ENCODE data around the gene SUPT4H1.

SUPT4H1 gene

DNA sequence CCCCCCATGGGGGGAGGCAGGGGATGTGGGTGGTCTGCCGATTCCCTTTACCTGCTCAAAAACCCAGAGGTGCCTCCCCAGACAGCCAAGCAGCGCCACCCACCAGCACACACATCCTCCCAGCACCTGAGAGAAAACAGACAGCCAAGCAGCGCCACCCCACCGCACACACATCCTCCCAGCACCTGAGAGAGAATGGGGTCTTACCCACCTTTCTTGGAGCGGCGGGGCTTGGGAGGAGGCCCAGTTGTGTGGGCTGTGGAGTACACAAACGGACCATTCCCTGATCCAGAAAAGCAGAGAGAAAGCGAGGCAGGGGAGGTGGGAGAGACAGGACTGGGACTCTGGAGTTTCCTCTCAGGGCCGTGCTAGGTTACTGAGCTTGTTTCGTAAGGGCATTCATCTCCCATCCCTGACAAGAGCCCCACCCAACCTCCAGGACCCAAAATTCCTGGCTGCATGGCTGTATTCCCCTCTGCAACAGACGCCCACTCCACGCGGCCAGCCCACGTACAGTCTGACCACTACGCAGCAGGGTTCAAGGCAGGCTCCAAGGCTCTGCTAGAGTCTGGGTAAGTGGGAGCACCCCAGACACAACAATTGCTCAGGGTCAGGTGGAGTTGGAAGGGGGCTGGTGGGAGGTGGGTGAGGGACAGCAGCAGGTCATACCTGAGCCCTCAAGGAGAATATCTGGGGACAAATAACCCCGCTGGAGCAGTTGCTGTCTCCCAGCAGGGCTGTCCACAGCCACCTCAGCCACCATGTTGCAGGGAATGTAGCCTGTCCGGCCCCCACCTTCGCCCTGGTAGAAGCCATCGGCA lies 45.7 kb downstream of the SUPT4H1 start:
- Histone ChIP-seq H3K9ac (ENCODE audit: low read length) (no peak overlapping the region), H3K36me3 (ENCODE audit: control insufficient read depth, insufficient read depth, low read length) (no peaks in the 10 kb centered on the region), H3K4me1 (ENCODE audit: control insufficient read depth, insufficient read depth, low read length) (peaks cover 16% of the 10 kb centered on the region), H3K4me3 (ENCODE audit: low read depth, low read length) (no peak overlapping the region), H3K27me3 (ENCODE audit: control insufficient read depth, insufficient read depth, low read length) (no peaks in the 10 kb centered on the region), H3K9me3 (ENCODE audit: control insufficient read depth, insufficient read depth, low read depth, low read length) (no peaks in the 10 kb centered on the region), H3K27ac (ENCODE audit: low read depth, low read length) (no peak overlapping the region)

GRCh38 chr17:58305626-58306025 lies 46.4 kb downstream of the SUPT4H1 start:
- H3K27me3 ChIP-seq (ENCODE audit: control insufficient read depth, insufficient read depth, low read length): no peaks in the 10 kb centered on the region
- H3K4me1 ChIP-seq (ENCODE audit: control insufficient read depth, insufficient read depth, low read length): peaks cover 16% of the 10 kb centered on the region
- no peak overlapping the region for H3K27ac ChIP-seq (ENCODE audit: low read depth, low read length)

DNA sequence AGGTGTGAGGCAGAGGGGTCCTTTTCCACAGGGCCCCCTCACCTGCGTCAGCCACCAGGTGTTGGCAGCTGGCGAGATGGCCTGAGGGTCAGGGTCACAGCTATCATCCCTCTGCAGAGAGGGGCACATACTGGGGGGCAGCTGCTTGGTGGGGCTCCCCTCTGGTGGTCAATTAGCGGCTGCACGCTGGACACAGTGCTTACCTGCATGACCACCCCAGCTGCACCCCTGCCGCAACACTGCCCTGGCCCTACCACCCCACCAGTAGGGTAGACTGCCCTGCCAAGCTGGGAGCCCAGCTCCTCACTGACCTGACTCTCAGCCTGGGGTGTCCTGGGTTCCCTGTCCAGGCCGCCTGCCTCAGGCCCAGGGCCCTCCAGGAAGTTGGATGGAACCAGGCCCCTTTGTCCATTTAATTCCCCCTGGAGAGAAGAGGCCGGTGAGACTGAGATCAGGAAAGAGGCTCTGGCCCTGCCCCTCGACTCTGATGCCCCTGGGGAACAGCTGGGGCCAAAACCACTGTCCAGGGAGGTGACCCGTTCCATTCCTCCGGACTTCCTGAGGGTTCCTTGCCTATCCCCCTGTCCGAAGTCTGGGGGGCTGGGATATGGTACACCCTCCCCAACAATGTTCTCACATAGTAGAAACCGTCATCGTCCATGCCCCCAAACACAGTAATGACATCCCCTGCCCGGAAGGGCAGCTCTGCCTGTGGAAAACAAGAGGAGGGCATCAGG lies 47.1 kb downstream of the SUPT4H1 start:
- H3K27me3 ChIP-seq (ENCODE audit: control insufficient read depth, insufficient read depth, low read length): no peaks in the 10 kb centered on the region
- H3K4me1 ChIP-seq (ENCODE audit: control insufficient read depth, insufficient read depth, low read length): peaks cover 16% of the 10 kb centered on the region
- no peaks in the 10 kb centered on the region for H3K9me3 ChIP-seq (ENCODE audit: control insufficient read depth, insufficient read depth, low read depth, low read length)
- no peaks in the 10 kb centered on the region for H3K36me3 ChIP-seq (ENCODE audit: control insufficient read depth, insufficient read depth, low read length)
- H3K9ac ChIP-seq (ENCODE audit: low read length): no peak overlapping the region
- H3K27ac ChIP-seq (ENCODE audit: low read depth, low read length): no peak overlapping the region
- H3K4me3 ChIP-seq (ENCODE audit: low read depth, low read length): no peak overlapping the region

More at GRCh38 chr17:58305626-58306025, 46.4 kb downstream of the SUPT4H1 start:
- no peaks in the 10 kb centered on the region for H3K9me3 ChIP-seq (ENCODE audit: control insufficient read depth, insufficient read depth, low read depth, low read length)
- H3K36me3 ChIP-seq (ENCODE audit: control insufficient read depth, insufficient read depth, low read length): no peaks in the 10 kb centered on the region
- no peak overlapping the region for H3K4me3 ChIP-seq (ENCODE audit: low read depth, low read length)
- H3K9ac ChIP-seq (ENCODE audit: low read length): no peak overlapping the region

GRCh38 chr17:58303971-58304749 lies 47.8 kb downstream of the SUPT4H1 start:
- no peaks in the 10 kb centered on the region for H3K36me3 ChIP-seq (ENCODE audit: control insufficient read depth, insufficient read depth, low read length)
- no peak overlapping the region for H3K27ac ChIP-seq (ENCODE audit: low read depth, low read length)

DNA sequence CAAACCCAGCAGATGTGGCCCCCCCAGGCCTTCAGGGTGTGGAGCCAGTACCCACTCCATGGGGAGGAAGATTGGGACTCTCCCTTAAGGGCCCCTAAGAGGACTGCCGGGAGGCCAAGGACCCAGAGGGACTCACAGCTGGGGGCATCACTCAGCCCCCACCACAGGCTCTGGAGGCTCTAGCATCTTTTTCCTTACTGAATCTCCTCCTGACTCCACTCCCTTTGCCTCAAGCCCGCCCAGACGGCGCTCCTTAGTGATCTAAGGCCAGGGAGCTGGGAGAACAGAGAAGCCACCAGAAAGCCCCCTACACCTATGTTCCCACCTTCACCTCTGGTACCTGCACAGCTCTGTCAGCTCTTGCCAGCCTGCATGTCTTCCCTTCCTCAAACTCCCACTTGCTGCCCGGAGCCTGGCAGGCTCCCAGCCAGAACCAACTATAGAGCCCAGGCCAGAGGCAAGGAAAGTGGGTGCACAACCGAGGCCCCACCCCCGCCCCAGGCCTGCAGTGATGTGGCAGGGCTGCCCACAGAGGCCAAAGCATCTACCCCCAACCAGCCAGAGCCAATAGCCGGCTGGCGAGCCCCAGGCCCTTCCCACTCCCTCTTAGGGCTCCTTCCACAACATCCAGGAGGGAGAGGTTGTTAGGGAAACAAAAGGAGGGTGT lies 48.9 kb downstream of the SUPT4H1 start:
- H3K4me1 ChIP-seq (ENCODE audit: control insufficient read depth, insufficient read depth, low read length): peaks cover 15% of the 10 kb centered on the region
- H3K9ac ChIP-seq (ENCODE audit: low read length): no peak overlapping the region
- no peaks in the 10 kb centered on the region for H3K36me3 ChIP-seq (ENCODE audit: control insufficient read depth, insufficient read depth, low read length)
- no peaks in the 10 kb centered on the region for H3K27me3 ChIP-seq (ENCODE audit: control insufficient read depth, insufficient read depth, low read length)
- no peak overlapping the region for H3K4me3 ChIP-seq (ENCODE audit: low read depth, low read length)
- no peaks in the 10 kb centered on the region for H3K9me3 ChIP-seq (ENCODE audit: control insufficient read depth, insufficient read depth, low read depth, low read length)
- H3K27ac ChIP-seq (ENCODE audit: low read depth, low read length): no peak overlapping the region

More at GRCh38 chr17:58303971-58304749, 47.8 kb downstream of the SUPT4H1 start:
- Histone ChIP-seq H3K4me3 (ENCODE audit: low read depth, low read length) (no peak overlapping the region), H3K4me1 (ENCODE audit: control insufficient read depth, insufficient read depth, low read length) (peaks cover 16% of the 10 kb centered on the region), H3K9ac (ENCODE audit: low read length) (no peak overlapping the region), H3K27me3 (ENCODE audit: control insufficient read depth, insufficient read depth, low read length) (no peaks in the 10 kb centered on the region), H3K9me3 (ENCODE audit: control insufficient read depth, insufficient read depth, low read depth, low read length) (no peaks in the 10 kb centered on the region)

DNA sequence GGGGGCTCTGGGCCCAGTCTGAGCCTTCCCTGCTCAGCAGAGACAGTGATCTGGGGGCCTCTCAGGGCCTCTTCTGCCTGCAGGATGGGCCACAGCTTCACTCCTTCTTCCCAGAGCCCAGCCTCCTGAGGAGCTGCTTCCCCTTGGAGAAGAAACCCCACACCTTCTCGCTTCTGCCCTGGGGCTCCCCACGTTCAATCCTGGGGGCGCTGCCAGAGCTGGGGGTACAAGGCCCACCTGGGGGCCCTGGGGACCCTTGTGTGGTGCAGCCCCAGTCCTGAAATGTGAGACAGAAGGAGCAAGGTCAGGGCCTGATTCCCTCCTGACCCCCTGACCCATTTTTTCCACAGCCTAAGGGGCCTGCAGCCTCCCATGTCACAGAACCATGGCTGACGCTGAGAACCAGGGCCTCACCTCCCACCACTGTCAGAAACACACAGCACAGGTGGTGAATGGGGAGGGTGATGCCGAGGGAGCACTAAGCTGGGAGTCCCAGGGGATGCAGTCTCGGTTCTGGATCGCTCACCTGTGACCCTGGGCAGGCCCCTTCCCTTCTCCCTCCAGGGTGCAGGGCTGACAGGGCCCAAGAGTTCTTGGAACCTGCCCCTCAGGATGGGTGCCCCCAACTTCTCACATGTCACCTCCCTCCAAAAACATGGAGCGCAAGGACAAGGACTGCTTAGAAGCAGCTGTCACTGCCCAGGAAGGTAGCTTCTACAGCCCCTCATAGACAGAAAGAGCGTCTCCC lies 49.7 kb downstream of the SUPT4H1 start:
- no peak overlapping the region for H3K27ac ChIP-seq (ENCODE audit: low read depth, low read length)
- peaks cover 14% of the 10 kb centered on the region for H3K4me1 ChIP-seq (ENCODE audit: control insufficient read depth, insufficient read depth, low read length)
- no peak overlapping the region for H3K4me3 ChIP-seq (ENCODE audit: low read depth, low read length)
- no peak overlapping the region for H3K9ac ChIP-seq (ENCODE audit: low read length)
- no peaks in the 10 kb centered on the region for H3K36me3 ChIP-seq (ENCODE audit: control insufficient read depth, insufficient read depth, low read length)
- no peaks in the 10 kb centered on the region for H3K27me3 ChIP-seq (ENCODE audit: control insufficient read depth, insufficient read depth, low read length)
- no peaks in the 10 kb centered on the region for H3K9me3 ChIP-seq (ENCODE audit: control insufficient read depth, insufficient read depth, low read depth, low read length)

GRCh38 chr17:58301504-58302150 lies 50.4 kb downstream of the SUPT4H1 start:
- no peaks in the 10 kb centered on the region for H3K36me3 ChIP-seq (ENCODE audit: control insufficient read depth, insufficient read depth, low read length)
- H3K9me3 ChIP-seq (ENCODE audit: control insufficient read depth, insufficient read depth, low read depth, low read length): no peaks in the 10 kb centered on the region
- H3K4me3 ChIP-seq (ENCODE audit: low read depth, low read length): no peak overlapping the region
- peaks cover 14% of the 10 kb centered on the region for H3K4me1 ChIP-seq (ENCODE audit: control insufficient read depth, insufficient read depth, low read length)
- no peaks in the 10 kb centered on the region for H3K27me3 ChIP-seq (ENCODE audit: control insufficient read depth, insufficient read depth, low read length)
- no peak overlapping the region for H3K27ac ChIP-seq (ENCODE audit: low read depth, low read length)
- H3K9ac ChIP-seq (ENCODE audit: low read length): no peak overlapping the region

DNA sequence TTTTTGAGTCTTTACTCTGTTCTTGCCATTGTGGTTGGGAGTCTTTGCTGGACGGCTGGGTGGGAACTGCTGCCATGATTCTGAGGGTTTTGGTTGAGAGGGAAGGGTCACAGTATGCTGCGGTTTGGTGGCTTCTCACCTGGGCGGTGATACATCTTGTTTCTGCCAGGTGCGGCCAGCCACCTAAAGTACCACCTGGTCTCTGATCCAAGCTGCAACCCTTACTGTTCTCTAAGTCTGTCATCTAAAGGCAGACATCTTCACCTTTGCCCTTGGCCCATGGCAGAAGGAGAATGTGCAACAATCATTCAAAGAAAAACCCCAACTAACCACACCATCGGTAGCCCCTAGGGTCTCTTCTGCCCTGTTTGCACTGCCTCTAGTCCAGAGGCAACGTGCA lies 51.7 kb downstream of the SUPT4H1 start:
- no peaks in the 10 kb centered on the region for H3K36me3 ChIP-seq (ENCODE audit: control insufficient read depth, insufficient read depth, low read length)
- H3K9ac ChIP-seq (ENCODE audit: low read length): no peak overlapping the region
- H3K27me3 ChIP-seq (ENCODE audit: control insufficient read depth, insufficient read depth, low read length): no peaks in the 10 kb centered on the region
- no peak overlapping the region for H3K4me3 ChIP-seq (ENCODE audit: low read depth, low read length)
- no peaks in the 10 kb centered on the region for H3K9me3 ChIP-seq (ENCODE audit: control insufficient read depth, insufficient read depth, low read depth, low read length)
- peaks cover 14% of the 10 kb centered on the region for H3K4me1 ChIP-seq (ENCODE audit: control insufficient read depth, insufficient read depth, low read length)
- H3K27ac ChIP-seq (ENCODE audit: low read depth, low read length): no peak overlapping the region

Data from HUES6 (cell line).